HEK293 (cell line): ENCODE measurements around the gene CARMIL3.

Source experiments
- CTCF ChIP-seq: fragments of 450-650 bp; formaldehyde crosslinking; IDR thresholded peaks from 2 replicates; pipeline ENCODE4 v1.5.1; 2016; ENCODE audit warnings: missing biosample characterization, missing genetic modification characterization
- GLI4 ChIP-seq: fragments of 450-650 bp; formaldehyde crosslinking; IDR thresholded peaks from 2 replicates; pipeline ENCODE4 v1.5.1; 2016; ENCODE audit warnings: missing biosample characterization, missing genetic modification characterization
- TCF7L2 ChIP-seq: IDR thresholded peaks from 2 replicates; pipeline ENCODE4 v1.6.1; 2011; ENCODE audit warnings: low read depth, mild to moderate bottlenecking, inconsistent platforms, low read length, moderate library complexity, borderline replicate concordance
- ZFP41 ChIP-seq: fragments of 450-650 bp; formaldehyde crosslinking; IDR thresholded peaks from 2 replicates; pipeline ENCODE4 v1.5.1; 2016; ENCODE audit warnings: missing biosample characterization, missing genetic modification characterization, borderline replicate concordance
- ZNF155 ChIP-seq: fragments of 450-650 bp; formaldehyde crosslinking; IDR thresholded peaks from 2 replicates; pipeline ENCODE4 v1.5.1; 2016; ENCODE audit warnings: missing biosample characterization, missing genetic modification characterization

- no peak for TF ChIP-seq GLI4 (tag by site-specific recombination)
- TF ChIP-seq ZNF155 (tag by site-specific recombination) = no peak
- no peak for TF ChIP-seq TCF7L2
- no peak for TF ChIP-seq ZFP41 (tag by site-specific recombination)
- TF ChIP-seq CTCF (tag by site-specific recombination) = no peak
Observed at GRCh38 chr14:24011051-24011450, 40.8 kb upstream of the CARMIL3 start.
